GM18858 (cell line): ENCODE results near the gene MINAR1.

Experiments
- ATAC-seq: cut with Tn5 transposase; IDR thresholded peaks from one replicate; pipeline ENCODE4 v1.9.1; 2021; ENCODE audit not compliant: unreplicated experiment

The MINAR1 gene

DNA sequence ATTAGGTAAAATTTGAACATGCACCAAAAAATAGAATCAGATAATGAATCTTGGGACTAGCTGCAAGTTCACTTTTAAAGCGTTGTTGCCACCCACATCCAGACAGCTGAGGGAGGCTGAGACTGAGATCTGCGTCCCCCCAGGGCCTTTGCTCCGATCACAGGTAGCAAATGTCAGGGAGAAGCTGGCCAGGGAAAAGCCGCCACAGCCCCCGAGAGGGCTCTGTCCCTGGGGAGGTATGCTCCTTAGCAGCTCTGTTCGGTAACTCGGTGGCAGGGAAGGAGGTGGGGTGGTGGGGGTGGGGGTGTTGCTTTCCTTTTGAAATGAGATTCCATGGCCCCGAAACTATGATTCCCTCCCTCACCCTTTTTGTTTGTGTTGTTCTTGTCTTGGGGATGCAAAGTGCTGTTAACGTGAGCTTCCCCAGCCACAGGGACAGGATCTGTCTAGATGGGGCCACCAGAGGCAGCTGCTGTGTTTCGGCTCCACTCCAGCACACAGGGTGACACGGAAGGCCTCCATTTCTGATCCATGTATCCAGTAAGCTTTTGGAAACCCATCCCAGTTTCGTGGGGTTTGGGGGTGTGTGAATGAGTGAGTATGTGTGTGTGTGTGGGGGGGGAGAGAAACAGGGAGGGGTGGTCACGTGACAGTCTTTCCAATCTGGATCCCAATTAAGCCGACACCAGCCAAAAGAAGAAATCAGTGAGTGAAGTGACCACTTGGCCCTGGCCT lies 1.1 kb upstream of the MINAR1 start:
- ATAC-seq, result no peak

DNA sequence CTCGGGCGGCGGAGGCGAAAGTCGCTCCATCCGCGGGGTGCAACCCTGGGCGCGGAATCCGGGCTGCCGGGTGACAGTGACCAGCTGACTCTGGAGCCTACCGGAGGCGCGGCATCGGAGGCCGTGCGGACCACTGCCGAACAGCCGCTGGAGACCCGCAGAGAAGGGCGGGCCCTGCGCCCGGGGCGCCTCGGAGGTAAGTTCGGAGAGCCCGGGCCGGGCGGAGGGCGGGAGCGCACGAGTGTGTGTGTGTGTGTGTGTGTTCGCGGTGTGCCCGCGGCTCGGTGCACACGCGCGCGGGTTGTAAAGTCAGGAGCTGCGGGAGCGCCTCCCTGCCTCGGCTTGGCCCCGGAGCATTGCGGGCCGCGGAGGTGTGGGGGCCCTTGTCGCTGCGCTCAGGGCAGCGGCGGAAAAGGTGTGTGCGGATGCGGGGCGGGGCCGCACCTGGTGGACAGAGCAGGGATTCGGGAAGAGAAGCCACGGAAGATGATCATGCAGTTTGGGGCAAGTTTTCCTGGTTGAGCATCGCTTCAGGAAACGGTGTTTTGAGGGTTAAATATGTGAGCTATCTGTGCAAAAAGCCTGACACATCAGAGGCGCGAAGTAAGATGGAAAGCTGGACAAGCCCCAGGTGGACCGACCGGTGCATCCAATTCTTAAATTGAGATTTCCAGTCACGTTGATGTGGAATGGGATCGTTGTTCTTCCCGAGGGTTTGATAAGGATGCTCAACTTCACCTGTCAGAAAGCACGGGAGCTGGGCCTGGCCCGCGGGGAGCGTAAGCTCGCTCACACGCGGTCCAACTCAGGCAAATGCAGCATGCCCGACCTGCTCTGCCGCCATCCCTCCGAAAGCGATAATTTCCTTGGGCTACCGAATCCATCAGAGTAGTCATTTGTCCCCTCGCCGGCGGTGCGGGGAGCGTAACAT lies 474 bp downstream of the MINAR1 start:
- ATAC-seq, result no peak

DNA sequence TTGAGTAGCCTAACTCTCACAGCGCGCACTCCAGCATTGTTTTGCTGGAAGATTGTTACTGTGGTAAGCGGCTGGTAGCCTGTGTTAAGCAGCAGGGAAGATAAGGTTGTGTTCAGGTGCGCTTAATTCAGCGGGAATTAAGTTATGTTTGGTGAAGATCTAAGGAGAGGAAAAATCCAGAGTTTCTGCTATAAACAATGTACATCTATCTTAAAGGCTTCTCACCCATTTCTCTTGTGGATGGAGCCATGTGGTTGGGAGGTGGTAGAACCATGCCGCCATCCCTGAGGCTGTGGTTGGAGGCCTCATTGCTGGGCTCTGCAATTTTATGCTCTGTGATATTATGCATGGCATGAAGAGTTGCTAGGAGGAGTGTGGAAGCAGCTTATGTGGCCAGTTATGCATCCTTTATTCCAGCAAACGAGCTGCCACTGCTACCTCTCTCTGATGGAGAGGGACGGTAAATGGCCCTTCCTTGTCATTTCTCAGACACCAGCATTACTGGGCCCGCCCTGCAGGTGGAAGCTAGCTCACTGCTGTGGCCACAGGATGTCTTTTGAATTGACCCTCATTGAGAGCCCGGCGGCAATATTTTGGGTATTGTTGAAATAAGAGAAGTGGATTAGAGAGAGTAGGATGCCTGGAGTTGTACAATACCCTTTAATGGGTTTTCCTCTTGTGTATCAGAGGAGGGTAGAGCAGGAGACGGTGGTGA lies 1.3 kb downstream of the MINAR1 start:
- no peak for ATAC-seq

DNA sequence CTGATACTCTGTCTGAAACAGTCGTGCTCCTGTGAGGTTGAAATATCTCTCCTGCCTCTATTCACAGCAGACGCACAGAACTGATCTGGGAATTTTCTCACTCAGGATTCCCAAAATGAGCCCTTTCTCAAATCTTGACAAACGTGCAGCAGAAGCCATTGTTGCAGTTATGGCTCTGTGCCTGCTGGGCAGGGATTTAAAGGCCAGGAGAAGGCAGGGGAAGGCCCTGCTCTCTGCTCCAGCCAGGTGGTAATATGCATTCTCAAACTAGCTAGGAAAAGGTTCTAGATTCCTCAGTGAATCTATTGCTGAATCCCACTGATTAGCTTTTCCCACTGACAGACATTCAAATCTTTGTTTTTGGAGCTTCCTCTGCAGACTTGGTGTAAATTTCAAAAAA lies 2.2 kb downstream of the MINAR1 start:
- ATAC-seq, result no peak

DNA sequence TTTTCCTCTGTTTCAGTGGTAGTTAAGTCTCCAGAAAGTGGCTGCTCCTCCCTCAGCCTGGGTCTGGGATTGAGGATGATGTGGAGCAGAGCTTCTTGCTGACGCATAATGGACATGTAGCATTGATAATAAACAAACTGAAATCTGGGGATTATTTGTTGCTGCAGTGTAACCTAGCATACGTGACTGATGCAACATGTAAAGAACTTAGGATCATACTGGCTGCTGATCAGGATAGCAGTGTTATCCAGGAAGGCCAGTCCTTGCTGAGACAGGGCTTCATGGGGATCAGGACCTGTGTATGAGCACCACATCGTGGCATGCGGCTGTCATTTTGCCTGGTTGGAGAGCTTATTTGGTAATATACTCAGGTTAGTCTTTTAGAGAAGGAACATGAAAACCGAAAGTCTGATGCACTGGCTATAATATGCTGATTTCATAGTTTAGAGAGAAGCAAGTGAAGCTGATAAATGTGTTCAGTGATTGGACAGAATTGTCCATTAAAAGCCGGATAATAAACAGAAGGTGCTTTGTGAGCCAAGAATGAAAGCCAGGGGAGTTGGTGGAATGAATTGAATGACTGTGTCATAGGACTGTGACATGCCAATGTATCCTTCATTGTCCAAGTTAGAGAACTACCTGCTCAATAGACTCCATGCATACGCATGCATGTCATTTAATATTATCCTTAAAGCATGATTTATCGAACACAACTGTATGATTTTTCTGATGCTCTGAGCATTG lies 4.1 kb downstream of the MINAR1 start:
- no peak for ATAC-seq

DNA sequence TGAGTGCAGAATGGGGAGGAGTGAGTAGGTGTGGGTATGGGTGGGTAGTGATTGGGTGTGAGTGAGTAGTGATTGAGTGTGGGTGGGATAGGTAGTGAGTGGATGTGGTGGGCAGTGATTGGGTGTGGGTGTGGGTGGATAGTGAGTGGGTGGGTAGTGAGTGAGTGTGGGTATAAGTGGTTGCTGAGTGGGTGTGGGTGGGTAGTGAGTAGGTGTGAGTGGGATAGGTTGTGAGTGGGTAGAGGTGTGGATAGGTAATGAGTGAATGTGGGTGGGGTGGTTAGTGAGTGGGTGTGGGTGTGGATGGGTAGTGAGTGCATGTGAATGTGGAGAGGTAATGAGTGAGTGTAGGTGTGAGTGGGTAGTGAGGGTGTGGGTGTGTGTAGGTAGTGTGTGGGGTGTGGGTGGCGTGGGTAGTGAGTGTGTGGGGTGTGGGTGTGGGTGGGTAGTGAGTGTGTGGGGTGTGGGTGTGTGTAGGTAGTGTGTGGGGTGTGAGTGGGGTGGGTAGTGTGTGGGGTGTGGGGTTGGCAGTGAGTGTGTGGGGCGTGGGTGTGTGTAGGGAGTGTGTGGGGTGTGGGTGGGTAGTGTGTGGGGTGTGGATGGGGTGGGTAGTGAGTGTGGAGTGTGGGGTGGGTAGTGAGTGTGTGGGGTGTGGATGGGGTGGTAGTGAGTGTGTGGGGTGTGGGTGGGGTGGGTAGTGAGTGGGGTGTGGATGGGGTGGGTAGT lies 5.3 kb downstream of the MINAR1 start:
- no peak for ATAC-seq

DNA sequence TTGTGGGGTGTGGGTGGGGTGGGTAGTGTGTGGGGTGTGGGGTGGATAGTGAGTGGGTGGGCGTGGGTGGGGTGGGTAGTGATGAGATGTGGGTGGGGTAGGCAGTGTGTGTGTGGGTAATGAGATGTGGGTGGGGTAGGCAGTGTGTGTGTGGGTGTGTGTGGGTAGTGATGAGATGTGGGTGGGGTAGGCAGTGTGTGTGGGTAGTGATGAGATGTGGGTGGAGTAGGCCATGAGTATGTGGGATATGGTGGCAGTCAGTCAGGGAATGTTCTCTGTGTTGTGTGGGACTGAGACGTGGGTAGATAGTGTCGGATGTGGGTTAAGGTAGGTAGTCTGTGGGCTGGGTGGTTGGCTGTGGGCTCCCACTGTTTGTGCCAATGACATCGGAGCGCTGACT lies 7.1 kb downstream of the MINAR1 start:
- no peak for ATAC-seq

DNA sequence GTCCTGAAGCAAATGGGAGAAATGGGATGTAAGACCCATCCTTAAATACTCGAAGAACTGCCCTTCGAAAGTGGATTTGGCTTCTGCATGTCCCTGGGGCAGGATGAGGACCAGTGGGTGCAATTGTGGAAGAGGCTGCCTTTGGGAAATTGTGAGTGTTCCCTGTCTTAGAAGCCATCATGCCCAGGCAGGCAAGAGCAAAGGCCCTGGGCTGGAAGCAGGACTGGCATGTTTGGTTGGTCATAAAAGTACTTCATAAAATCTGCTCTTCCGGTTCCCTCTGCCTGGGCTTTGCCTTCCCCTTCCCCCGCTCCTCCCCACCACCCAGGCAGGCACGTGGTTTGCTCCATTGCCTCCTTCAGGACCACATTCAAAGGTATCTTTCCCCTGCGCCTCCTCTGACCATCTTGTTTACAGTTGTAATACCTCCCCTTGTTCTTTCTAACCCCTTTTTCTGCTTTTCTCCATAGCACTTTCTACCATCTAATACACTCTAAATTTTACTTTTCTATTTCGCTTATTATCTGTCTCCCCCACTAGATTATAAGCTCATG lies 8.3 kb downstream of the MINAR1 start:
- no peak for ATAC-seq

DNA sequence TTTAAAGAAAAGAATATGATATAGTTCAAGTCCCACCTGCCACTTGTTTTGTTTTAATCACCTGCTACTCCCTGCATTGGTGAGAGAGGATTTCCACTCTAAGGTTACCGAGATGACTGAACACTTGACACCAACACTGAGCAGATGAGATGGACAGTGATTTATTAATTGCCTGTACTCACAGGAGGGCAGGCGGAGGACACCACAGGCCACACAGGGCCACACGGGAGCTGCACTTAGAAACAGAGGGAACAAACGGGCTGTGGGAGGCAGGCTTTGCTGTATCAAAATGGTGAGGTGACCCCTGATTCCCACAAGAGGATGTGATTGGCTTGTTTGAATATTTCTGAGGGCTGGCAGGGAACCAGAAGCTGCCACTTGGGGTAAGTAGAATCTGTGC lies 10.8 kb downstream of the MINAR1 start:
- ATAC-seq, result no peak

DNA sequence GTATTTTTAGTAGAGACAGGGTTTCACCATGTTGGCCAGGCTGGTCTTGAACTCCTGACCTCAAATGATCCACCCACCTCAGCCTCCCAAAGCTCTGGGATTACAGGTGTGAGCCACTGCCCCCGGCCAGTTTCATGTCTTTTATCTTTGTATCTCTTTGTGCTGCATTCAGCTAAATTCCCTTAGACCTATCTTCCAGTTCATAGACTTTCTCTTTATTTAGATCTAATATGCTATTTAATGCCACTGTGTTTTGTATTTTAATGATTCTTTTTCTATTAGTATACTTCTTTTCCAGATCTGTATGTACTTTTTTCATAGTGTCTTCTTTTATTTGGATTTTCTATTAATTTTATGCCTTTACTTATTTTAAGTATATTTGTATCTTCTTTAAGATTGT lies 14.9 kb downstream of the MINAR1 start:
- ATAC-seq, result no peak

DNA sequence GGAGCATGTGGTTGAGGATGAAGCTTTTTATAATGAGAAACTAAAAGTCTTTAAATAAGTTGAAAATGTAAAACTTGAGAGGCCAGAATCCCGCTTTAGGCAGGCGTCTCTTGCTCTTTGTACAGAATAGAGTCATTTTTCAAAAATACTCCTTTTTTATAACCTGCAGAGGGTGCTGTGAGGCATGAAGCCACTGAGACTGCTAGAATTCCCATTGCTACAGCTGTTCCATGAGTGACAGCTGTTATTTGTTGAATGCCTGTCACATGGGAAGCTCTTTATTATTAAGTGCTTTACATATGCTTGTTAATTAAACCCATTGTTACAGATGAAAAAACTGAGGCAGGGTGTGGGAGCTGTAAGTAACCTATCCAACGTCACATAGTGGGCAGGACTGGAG lies 18.5 kb downstream of the MINAR1 start:
- ATAC-seq, result no peak

DNA sequence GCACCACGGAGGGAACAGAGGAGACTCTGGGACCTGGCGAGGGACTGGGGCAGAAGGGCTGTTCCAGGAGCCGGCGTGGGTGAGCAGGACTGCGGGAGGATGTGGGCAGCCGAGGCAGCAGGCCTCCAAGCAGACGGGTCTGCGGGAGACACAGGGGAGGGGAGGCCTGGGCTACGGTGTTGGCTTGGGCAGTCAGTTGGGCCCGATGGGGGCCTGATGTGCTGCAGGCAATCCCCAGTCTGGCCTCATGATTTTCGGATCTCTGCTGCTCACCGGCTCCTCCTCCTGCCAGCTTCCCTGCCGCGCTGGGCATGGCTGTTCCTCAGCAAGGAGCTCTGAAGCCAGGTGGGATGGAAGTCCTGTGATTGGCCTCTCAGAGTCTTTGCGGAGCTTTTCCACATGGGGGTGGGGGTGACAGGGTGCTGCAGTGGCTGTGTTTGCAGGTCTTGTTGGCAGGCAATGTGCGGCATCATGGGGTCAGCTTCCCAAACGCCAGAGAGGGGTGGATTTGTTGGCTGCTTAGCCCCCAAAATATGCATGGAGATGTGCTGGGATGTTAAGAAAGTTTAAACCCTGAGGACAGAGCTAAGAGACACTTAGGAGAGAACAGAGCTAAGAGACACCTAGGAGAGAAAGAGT lies 19.3 kb downstream of the MINAR1 start:
- ATAC-seq, result no peak

DNA sequence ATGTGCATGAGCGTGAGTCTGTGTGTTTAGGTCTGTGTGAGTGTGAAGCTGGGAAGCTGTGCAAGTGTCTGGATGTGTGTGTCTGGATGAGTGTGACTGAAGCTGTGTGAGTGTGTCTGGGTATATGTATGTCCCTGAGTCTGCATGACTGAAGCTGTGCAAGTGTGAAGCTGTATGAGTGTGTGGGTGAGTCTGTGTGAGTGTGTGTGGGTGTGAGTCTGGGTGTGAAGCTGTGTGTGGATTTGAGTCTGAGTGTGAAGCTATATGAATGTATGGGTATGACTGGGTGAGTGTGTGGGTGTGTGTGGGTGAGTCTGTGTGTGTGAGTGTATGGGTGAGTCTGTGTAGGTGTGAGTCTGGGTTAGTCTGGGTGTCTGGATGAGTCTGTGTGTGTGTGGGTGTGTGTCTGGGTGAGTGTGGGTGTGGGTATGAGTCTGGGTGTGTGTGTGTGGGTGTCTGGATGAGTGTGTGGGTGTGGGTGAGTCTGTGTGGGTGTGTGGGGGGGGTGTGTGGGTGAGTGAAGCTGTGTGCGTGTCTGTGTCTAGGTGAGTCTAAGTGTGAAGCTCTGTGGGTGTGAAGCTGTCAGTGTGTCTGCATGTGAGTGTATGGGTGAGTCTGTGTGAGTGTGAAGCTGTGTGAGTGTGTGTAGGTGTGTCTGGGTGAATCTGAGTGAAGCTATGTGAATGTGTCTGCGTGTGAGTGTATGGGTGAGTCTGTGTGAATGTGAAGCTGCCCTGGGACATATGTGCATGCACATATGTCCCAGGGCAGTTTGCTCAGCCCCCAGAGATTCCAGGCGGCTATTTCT lies 20.3 kb downstream of the MINAR1 start:
- no peak for ATAC-seq

DNA sequence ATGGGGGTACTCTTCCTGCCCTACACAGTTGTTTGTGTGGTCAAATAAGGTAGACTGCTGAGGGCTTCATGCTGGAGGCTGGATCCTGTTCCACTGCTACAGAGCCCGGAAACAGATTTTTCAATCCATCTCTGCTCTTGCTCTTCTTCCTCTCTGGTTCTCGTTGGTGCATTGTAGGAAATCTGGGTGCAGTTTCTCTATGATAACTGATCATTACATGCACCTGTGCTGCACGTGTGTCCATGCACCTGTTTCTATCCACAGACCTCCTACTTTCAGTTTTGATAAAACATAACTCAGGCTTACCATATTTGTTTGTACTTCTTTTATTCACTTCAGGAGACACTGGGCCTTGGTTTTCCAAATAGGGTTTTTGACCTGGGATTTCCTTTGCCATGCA lies 21.3 kb downstream of the MINAR1 start:
- no peak for ATAC-seq

DNA sequence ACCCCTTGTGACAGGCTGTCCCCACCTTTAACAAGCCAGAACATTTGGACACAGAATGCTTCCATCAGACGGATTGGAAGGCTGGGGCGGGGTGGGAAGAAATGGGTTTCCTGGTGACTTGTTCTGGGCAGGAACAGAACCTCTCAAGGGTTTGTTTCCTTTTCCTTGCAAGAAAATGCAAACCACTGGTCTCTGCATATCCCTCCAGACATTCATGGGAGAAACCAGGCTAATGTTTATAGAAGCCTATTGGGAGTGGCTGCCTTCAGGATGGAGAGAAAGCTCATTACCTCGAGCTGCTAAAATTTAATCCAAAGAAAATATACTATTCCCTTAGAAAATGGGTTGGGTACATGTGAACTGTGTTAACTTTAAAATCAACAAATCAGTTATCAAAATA lies 21.9 kb downstream of the MINAR1 start:
- no peak for ATAC-seq

DNA sequence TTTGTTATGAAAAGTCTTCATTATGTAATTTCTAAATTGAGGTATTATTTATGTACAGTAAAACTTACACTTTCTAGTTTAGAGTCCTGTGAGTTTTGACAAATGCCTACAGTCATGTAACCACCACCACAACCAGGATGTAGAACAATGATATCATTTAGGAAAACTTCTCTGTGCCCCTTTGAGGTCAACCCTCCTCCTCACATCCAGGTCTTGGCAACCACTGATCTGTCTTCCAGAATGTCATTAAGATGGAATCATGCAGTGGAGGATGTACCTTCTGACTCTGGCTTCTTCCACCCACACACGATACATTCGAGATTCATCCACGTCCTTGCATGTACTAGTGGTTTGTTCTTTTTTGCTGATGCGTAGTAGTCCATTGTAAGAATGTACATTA lies 23.2 kb downstream of the MINAR1 start:
- no peak for ATAC-seq

DNA sequence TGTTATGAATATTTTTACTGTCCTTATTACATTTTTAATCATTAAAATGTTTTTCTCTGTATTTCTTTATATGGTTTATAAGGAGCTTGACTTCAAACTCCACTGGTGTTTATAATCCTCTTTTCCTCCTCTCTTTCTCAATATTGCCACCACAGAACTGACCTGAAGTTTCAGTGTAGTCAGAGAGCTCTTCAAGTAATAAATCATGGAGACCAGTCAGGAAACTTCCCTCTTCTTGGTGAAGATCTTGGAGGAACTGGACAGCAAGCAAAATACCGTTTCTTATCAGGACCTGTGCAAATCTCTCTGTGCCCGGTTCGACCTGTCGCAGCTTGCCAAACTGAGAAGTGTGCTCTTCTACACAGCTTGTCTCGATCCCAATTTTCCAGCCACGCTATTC lies 23.8 kb downstream of the MINAR1 start:
- ATAC-seq, result no peak

DNA sequence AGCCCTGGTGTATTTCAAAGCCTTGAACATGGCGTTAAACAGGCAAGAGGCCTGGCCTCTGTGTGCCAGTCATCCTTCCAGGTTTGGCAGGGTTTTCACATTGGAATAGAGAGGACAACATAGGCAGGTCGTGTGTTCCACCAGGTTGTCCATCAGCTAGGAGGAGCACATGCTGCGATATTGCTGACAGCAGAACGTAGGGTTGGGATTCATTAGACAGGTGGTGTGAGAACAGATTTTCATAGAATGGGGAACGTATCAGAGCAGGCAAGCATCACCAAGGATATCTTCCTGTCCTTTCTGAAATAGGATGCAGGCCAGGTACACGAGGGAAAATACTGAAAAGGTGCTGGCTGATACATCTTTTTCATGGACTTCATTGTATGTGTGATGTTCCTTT lies 26.4 kb downstream of the MINAR1 start:
- ATAC-seq, result no peak

DNA sequence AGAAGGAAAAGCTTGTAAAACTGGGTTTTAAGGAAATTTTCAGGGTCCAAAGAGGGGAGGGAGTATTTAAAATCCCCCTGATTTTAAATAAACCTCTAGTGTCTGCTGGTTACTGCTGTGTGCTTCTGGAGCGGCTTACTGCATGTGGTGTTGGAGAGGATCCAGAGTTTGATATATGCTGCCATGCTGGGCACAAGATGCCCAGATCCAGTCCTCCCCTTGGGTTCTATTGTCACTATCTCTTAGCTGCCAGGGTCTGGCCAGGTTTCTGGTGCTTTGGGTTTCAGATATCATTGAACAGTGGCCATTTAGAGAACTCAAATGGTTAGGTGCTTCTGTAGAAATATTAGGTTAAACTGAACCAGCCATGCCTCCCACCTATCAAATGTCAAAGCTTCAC lies 27.5 kb downstream of the MINAR1 start:
- ATAC-seq, result no peak
